SHP77 treated with DMSO at 0.1 percent for 48 hours (cell line): ENCODE results near the gene TBC1D2.

Experiments used
- DNase-seq: peaks from one replicate; lab custom pipeline; 2025; lab: John Stamatoyannopoulos, UW

Gene TBC1D2

GRCh38 chr9:98171176-98171925, 84.1 kb downstream of the TBC1D2 start:
- DNase-seq, result no peak

DNA sequence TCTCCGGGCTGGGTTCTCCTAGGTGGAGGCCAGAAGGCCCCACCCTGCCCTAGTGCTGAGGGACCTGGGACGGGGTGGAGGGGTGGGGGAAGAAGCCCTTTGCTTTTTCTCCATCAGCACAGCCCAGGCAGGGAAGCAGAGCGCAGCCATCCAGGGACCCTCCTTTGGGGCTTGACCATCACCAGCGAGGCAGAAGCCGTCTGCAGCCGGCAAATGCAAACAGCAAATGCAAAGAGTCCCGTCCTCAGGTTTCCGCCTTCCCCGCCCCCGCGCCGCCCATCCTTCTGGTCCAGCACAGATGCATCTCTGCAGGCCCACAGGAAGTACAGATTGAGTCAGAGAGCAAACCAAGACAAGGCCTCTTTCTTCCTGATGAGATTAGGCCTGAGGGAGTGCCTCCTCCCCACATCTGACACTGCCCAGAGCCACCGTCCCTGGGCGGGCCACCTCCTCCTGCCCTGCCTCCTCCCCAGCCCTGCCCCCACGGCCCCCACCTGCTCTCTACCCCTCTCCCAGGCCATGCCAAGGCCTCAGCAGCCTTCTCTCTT, 86.4 kb downstream of the TBC1D2 start:
- no peak for DNase-seq

- DNase-seq, result no peak
Measured at GRCh38 chr9:98168153-98168780, 87.2 kb downstream of the TBC1D2 start.

DNA sequence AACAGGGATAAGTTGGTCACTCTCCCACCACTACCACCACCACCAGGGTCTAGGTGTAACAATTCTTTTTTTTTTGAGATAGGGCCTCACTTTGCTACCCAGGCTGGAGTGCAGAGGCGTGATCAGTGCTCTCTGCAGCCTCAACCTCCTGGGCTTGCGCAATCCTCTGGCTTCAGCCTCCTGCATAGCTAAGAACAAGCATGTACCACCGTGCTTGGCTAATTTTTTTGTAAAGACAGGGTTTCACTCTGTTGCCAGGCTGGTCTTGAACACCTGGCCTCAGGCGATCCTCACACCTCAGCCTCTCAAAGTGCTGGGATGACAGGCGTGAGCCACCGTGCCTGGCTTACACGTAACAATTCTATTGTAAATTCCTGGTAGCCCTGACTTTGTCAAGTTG, 90.5 kb downstream of the TBC1D2 start:
- no peak for DNase-seq

DNA sequence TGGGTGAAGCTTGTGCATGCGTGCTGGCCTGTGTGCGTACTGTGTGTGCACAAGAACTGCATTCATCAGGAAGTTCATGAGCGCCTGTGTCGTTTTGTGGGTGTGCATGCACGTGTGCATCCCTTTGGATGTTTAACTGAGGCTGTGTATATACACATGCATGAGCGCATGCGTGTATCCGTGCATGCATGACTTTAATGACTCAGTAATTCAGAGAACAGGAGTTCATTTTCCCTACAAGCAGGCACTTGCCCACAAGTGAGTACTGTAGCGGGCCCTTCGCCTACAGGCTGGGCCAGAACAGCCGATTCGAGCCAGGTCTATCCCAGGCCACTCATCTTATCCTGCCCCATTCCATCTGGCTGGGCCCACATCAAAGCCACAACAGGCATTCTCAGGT, 92.8 kb downstream of the TBC1D2 start:
- no peak for DNase-seq

- DNase-seq, result no peak
Measured at GRCh38 chr9:98161851-98162250, 93.6 kb downstream of the TBC1D2 start.

- no peak for DNase-seq
Measured at GRCh38 chr9:98159790-98160189, 95.7 kb downstream of the TBC1D2 start.

DNA sequence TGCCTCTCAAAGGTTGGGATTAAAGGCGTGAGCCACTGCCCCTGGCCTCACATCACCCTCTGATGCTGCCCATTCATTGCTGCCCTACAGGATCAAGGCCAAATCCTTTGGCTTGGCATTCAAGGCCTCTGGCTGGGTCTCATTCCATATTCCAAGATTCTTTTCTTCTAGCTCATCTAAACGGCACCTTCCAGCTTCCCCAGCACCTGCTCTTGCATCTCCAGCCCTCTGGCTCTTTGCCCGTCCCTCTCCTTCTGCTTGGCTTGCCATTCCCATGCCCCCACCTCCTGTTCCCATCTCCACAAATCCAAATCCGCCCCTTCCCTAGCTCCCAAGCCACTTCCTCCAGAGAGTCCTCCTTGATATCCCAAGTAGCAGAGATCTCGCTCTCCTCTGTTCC, 96.1 kb downstream of the TBC1D2 start:
- DNase-seq, result no peak

- peak; percentile 85 for DNase-seq
Measured at GRCh38 chr9:98158071-98158831, 97.2 kb downstream of the TBC1D2 start.

GRCh38 chr9:98157372-98157771, 98.1 kb downstream of the TBC1D2 start:
- DNase-seq, result no peak

- no peak for DNase-seq
Measured at GRCh38 chr9:98154678-98155077, 100.8 kb downstream of the TBC1D2 start.

DNA sequence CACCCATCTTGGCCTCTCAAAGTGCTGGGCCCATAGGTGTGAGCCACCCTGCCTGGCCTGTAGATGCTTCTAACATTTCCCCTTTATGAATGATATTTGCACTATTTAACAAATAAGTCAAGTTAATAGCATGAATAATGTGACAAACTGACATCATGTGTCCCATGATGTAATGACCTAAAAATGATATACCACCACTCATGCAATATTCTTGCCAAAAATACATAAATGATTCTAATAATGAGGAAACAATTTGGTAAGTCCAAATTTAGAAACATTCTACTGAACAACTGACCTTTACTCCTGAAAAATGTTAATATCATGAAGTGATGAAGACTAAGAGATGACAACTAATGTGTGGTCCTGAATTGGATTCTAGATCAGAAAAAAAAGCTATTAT, 102.9 kb downstream of the TBC1D2 start:
- DNase-seq, result no peak

DNA sequence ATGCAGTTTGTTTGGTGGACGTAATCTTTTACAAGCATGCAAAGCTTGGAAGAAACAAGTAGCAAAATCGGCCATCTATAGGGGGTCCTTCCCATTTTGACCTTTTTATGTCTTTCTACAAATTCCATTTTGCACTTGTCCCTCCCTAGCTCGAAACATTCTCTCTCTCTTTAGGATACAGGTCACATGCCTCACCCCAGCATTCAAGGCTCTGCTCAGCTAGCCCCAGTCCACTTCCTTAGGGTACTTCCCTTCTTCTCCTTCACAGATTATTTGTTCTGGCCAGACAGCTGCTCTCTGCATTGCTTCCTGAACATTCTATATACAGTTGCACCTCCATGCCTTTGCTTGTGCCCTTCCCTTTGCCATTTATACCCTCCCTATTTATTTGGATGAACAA, 104.7 kb downstream of the TBC1D2 start:
- DNase-seq, result no peak

DNA sequence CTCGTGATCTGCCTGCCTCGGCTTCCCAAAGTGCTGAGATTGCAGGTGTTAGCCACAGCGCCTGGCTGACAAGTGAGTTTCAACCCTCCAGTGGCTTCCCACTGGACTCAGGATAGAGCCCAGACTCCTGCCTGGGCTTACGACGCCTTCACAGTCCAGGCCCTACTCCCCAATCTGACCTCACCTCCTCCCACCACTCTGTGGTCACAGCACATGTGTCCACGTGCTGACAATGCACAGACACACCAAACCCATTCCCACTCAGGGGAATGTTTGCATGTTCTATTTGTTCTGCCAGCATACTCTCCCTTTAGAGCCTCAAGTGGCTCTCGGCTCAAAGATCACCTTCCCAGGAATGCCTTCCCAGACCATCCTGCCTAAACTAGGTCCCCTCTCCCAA, 105.3 kb downstream of the TBC1D2 start:
- DNase-seq, result no peak

- DNase-seq, result no peak
Measured at GRCh38 chr9:98149422-98149821, 106.0 kb downstream of the TBC1D2 start.
